ENCODE data around the gene RNPEP. TPM values are rescaled to one million over a fixed set of nuclear protein-coding genes. Genes with fewer than 3 reads are reported as not detected.
A peak's percentile ranks its signal among the peaks of the same experiment; 100 is the strongest.
"Not testable (repeated sequence)": the region's sequence is repeated elsewhere in the genome, so short reads cannot be mapped to it uniquely, and the experiment has no call there.

Gene RNPEP
- total RNA-seq: 15.4 TPM
- long read RNA-seq, transcript RNPEP-201 (11 exons, 2,427 nt): major isoform, 50 of 64 reads
- long read RNA-seq, partial matches to known transcripts: 3 of 64 reads
- long read RNA-seq, other reads (novel, unspliced or antisense): 9 of 64 reads

GRCh38 chr1:201982623-201983379, at the start of gene RNPEP:
Gene RNPEP, plus strand, starts transcription at chr1:201982648. Its CDS starts 19 bp downstream, at chr1:201982667.
- DNase-seq: peak; percentile 86
- ATAC-seq (ENCODE audit: poor library complexity): peak; percentile 91
- intact Hi-C loops (cut with DNase I): no loop called here

GRCh38 chr1:201933840-201934430, 48.5 kb upstream of the RNPEP start:
- intact Hi-C loops (cut with DNase I): no loop called here
- no peak for ATAC-seq (ENCODE audit: poor library complexity)

GRCh38 chr1:201937624-201938213, 44.7 kb upstream of the RNPEP start:
- DNase-seq: no peak

More at GRCh38 chr1:201933840-201934430, 48.5 kb upstream of the RNPEP start:
- no peak for DNase-seq

GRCh38 chr1:201938440-201939035, 43.9 kb upstream of the RNPEP start:
- intact Hi-C loops (cut with DNase I): no loop called here
- DNase-seq: no peak
- ATAC-seq (ENCODE audit: poor library complexity): peak; percentile 32

More at GRCh38 chr1:201937624-201938213, 44.7 kb upstream of the RNPEP start:
- intact Hi-C loops (cut with DNase I): no loop called here
- ATAC-seq (ENCODE audit: poor library complexity): no peak

- ATAC-seq (ENCODE audit: poor library complexity): no peak
- intact Hi-C loops (cut with DNase I): no loop called here
- no peak for DNase-seq
These were observed 43.3 kb upstream of the RNPEP start for GRCh38 chr1:201939148-201939547.

- ATAC-seq (ENCODE audit: poor library complexity) (no peak), DNase-seq (no peak)
- intact Hi-C loops (cut with DNase I): no loop called here
These were observed 42.9 kb upstream of the RNPEP start for GRCh38 chr1:201939574-201939973.

- DNase-seq; ATAC-seq (ENCODE audit: poor library complexity); intact Hi-C loops (cut with DNase I): not testable (repeated sequence)
These were observed 42.1 kb upstream of the RNPEP start for GRCh38 chr1:201940316-201940715.

- peak; percentile 28 for ATAC-seq (ENCODE audit: poor library complexity)
- DNase-seq: no peak
- intact Hi-C loops (cut with DNase I): no loop called here
These were observed 40.9 kb upstream of the RNPEP start for GRCh38 chr1:201941420-201942128.

GRCh38 chr1:201942129-201942495, 40.3 kb upstream of the RNPEP start:
- intact Hi-C loops (cut with DNase I): no loop called here
- DNase-seq: no peak

GRCh38 chr1:201944002-201944401, 38.4 kb upstream of the RNPEP start:
- intact Hi-C loops (cut with DNase I): no loop called here
- ATAC-seq (ENCODE audit: poor library complexity): no peak
- no peak for DNase-seq

More at GRCh38 chr1:201942129-201942495, 40.3 kb upstream of the RNPEP start:
- ATAC-seq (ENCODE audit: poor library complexity): no peak

- ATAC-seq (ENCODE audit: poor library complexity): no peak
- no peak for DNase-seq
- intact Hi-C loops (cut with DNase I): loop anchor here (5.0 kb wide), 1 partner anchor 47 kb away; no protein-coding TSS in a partner anchor
These were observed 37.8 kb upstream of the RNPEP start for GRCh38 chr1:201944639-201945038.

- intact Hi-C loops (cut with DNase I): loop anchor here (5.0 kb wide), 1 partner anchor 48 kb away; no protein-coding TSS in a partner anchor
- ATAC-seq (ENCODE audit: poor library complexity): no peak
- no peak for DNase-seq
These were observed 37.3 kb upstream of the RNPEP start for GRCh38 chr1:201945157-201945556.

GRCh38 chr1:201945863-201946223, 36.6 kb upstream of the RNPEP start:
- no peak for DNase-seq
- peak; percentile 30 for ATAC-seq (ENCODE audit: poor library complexity)
- intact Hi-C loops (cut with DNase I): loop anchor here (5.0 kb wide), 1 partner anchor 49 kb away; no protein-coding TSS in a partner anchor

GRCh38 chr1:201946224-201946908, 36.1 kb upstream of the RNPEP start, which contains the start of gene LMOD1:
Gene LMOD1, minus strand, starts transcription at chr1:201946548. Its CDS starts 208 bp downstream, at chr1:201946340.
- intact Hi-C loops (cut with DNase I): loop anchor here (5.0 kb wide), 1 partner anchor 49 kb away; no protein-coding TSS in a partner anchor

GRCh38 chr1:201947697-201948008, 34.8 kb upstream of the RNPEP start:
- intact Hi-C loops (cut with DNase I): loop anchor here (5.0 kb wide), 1 partner anchor 50 kb away; no protein-coding TSS in a partner anchor
- ATAC-seq (ENCODE audit: poor library complexity) (no peak), DNase-seq (no peak)

More at GRCh38 chr1:201946224-201946908, 36.1 kb upstream of the RNPEP start, which contains the start of gene LMOD1:
- peak; percentile 90 for DNase-seq
- peak; percentile 94 for ATAC-seq (ENCODE audit: poor library complexity)

- ATAC-seq (ENCODE audit: poor library complexity): no peak
- DNase-seq: no peak
- intact Hi-C loops (cut with DNase I): loop anchor here (5.0 kb wide), 1 partner anchor 52 kb away; no protein-coding TSS in a partner anchor
These were observed 33.0 kb upstream of the RNPEP start for GRCh38 chr1:201949491-201949890.

GRCh38 chr1:201954263-201955008, 28.0 kb upstream of the RNPEP start:
- peak; percentile 44 for DNase-seq
- intact Hi-C loops (cut with DNase I): no loop called here

More at GRCh38 chr1:201954263-201955008, 28.0 kb upstream of the RNPEP start:
- no peak for ATAC-seq (ENCODE audit: poor library complexity)
